C4-2B (cell line): ENCODE results near the gene ANLN.

ENCODE experiments used
- CTCF ChIP-seq: fragments of 450-650 bp; conservative IDR thresholded peaks from 2 replicates; pipeline ENCODE4 v1.5.1; 2017; ENCODE audit warnings: mild to moderate bottlenecking
- ZFX ChIP-seq: fragments of 450-650 bp; IDR thresholded peaks from 2 replicates; pipeline ENCODE4 v1.6.1; 2017

DNA sequence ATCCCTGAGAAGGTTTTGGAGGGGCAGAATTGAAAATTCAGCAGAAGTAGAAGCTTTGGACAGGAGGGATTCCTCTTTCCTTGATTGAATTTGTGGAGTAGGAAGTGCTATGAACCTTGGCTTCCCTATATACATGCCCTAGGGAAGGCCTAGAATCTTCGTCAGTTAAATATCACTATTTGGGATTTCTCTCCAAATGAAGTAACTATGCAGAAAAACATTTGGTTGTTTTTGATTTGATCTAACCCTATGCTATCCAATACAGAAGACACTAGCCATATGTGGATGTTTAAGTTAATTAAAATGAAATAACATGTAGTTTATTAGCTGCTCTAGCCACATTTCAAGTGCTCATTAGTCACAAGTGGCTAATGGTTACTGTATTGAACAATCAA, 15.7 kb downstream of the ANLN start:
- TF ChIP-seq CTCF (no peak), ZFX (no peak)
